Measurements from ENCODE around the gene DOCK10. TPM values are rescaled to one million over a fixed set of nuclear protein-coding genes. Genes with fewer than 3 reads are reported as not detected.

DOCK10 gene
- total and polyA plus RNA-seq, 10 of the 15 experiments (the other 5 are each of a cell fraction or from before 2014, with no cell fraction given), result 16.9 to 120 (median 85.5) TPM

DNA sequence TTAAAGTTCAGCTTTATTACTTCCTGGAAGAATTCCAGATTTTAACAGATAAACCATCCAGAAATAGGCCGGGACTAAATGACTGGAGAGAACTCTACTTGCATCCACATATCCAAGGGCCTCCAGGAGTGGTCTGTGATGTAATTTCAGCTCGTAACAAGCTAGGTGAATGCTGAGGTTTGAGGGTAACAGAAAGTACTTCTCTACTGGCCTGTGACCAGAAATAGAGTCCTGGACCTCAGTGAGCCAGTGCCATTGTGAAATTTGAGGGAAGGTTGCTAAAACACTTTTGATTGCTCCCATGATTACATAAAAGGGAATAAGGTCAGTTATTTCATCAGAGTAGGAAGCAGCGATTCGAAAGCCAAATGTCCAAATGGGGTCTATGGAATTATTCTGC, 158.1 kb downstream of the DOCK10 start (continued):
- TF ChIP-seq, protein P1, sequence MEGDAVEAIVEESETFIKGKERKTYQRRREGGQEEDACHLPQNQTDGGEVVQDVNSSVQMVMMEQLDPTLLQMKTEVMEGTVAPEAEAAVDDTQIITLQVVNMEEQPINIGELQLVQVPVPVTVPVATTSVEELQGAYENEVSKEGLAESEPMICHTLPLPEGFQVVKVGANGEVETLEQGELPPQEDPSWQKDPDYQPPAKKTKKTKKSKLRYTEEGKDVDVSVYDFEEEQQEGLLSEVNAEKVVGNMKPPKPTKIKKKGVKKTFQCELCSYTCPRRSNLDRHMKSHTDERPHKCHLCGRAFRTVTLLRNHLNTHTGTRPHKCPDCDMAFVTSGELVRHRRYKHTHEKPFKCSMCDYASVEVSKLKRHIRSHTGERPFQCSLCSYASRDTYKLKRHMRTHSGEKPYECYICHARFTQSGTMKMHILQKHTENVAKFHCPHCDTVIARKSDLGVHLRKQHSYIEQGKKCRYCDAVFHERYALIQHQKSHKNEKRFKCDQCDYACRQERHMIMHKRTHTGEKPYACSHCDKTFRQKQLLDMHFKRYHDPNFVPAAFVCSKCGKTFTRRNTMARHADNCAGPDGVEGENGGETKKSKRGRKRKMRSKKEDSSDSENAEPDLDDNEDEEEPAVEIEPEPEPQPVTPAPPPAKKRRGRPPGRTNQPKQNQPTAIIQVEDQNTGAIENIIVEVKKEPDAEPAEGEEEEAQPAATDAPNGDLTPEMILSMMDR (IDR thresholded peaks at IDR 0.05 in 2 of 3, conservative IDR thresholded peaks at IDR 0.05 in 1 of 3; ENCODE audit: control insufficient read depth in 2 of 3, extremely low read depth in 1 of 3, insufficient read depth in 1 of 3, low read depth in 3 of 3, low read length in 3 of 3), result no peak
- TF ChIP-seq RAD21 (IDR thresholded peaks at IDR 0.05; ENCODE audit: insufficient read depth, low read depth, low read length), result no peak
- TF ChIP-seq, protein P2, sequence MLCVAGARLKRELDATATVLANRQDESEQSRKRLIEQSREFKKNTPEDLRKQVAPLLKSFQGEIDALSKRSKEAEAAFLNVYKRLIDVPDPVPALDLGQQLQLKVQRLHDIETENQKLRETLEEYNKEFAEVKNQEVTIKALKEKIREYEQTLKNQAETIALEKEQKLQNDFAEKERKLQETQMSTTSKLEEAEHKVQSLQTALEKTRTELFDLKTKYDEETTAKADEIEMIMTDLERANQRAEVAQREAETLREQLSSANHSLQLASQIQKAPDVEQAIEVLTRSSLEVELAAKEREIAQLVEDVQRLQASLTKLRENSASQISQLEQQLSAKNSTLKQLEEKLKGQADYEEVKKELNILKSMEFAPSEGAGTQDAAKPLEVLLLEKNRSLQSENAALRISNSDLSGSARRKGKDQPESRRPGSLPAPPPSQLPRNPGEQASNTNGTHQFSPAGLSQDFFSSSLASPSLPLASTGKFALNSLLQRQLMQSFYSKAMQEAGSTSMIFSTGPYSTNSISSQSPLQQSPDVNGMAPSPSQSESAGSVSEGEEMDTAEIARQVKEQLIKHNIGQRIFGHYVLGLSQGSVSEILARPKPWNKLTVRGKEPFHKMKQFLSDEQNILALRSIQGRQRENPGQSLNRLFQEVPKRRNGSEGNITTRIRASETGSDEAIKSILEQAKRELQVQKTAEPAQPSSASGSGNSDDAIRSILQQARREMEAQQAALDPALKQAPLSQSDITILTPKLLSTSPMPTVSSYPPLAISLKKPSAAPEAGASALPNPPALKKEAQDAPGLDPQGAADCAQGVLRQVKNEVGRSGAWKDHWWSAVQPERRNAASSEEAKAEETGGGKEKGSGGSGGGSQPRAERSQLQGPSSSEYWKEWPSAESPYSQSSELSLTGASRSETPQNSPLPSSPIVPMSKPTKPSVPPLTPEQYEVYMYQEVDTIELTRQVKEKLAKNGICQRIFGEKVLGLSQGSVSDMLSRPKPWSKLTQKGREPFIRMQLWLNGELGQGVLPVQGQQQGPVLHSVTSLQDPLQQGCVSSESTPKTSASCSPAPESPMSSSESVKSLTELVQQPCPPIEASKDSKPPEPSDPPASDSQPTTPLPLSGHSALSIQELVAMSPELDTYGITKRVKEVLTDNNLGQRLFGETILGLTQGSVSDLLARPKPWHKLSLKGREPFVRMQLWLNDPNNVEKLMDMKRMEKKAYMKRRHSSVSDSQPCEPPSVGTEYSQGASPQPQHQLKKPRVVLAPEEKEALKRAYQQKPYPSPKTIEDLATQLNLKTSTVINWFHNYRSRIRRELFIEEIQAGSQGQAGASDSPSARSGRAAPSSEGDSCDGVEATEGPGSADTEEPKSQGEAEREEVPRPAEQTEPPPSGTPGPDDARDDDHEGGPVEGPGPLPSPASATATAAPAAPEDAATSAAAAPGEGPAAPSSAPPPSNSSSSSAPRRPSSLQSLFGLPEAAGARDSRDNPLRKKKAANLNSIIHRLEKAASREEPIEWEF (IDR thresholded peaks at IDR 0.05; ENCODE audit: insufficient replicate concordance, low read depth, low read length), result no peak
- TF ChIP-seq MXI1 (IDR thresholded peaks at IDR 0.05; ENCODE audit: low read depth, low read length), result no peak
- no peak for TF ChIP-seq CBFB (IDR thresholded peaks at IDR 0.05; ENCODE audit: low read depth)
- no peak for TF ChIP-seq ESRRA (IDR thresholded peaks at IDR 0.05; ENCODE audit: low read length)
- TF ChIP-seq POU2F2 (IDR thresholded peaks at IDR 0.05; ENCODE audit: borderline replicate concordance, low read depth, low read length), result no peak
- TF ChIP-seq IRF4 (IDR thresholded peaks at IDR 0.05; ENCODE audit: low read depth, low read length), result no peak
